HEK293 (cell line): ENCODE data around the gene ATP12A.

Experiments
- CTCF ChIA-PET: fragments of 350-600 bp; formaldehyde crosslinking; extraction: SDS; loops from one replicate; lab custom pipeline; 2021; ENCODE audit warnings: antibody characterized with exemption; lab: Yijun Ruan, JAX
- POLR2A ChIA-PET: fragments of 300-600 bp; formaldehyde crosslinking; extraction: SDS; loops from one replicate; lab custom pipeline; 2020; ENCODE audit warnings: antibody characterized with exemption, inconsistent platforms; lab: Yijun Ruan, JAX
- H3K27ac ChIP-seq: fragments of 200-500 bp; sonication (Bioruptor generic); 2 replicates; pipeline ENCODE4 v1.5.1; 2014; ENCODE audit warnings: low read depth, low read length, control low read depth, inconsistent platforms; ENCODE audit errors: extremely low read depth
- H3K36me3 ChIP-seq, 2 experiments: fragments of 200-500 bp in 1 of 2; sonication (Bioruptor generic) in 1 of 2; 1 replicate in 1 of 2; 2 replicates in 1 of 2; pipeline ENCODE4 v1.5.1; 2014 to 2017; ENCODE audit warnings: inconsistent platforms in 2 of 2, low read length in 2 of 2; ENCODE audit not compliant: control insufficient read depth in 2 of 2, insufficient read depth in 1 of 2
- H3K4me1 ChIP-seq: fragments of 200-500 bp; sonication (Bioruptor generic); 2 replicates; pipeline ENCODE4 v1.5.1; 2014; ENCODE audit warnings: mild to moderate bottlenecking, low read length, inconsistent platforms; ENCODE audit not compliant: control insufficient read depth, insufficient read depth
- H3K4me3 ChIP-seq: 2 replicates; pipeline ENCODE4 v1.5.1; 2011; ENCODE audit warnings: low read depth, mild to moderate bottlenecking, control low read depth, low read length, moderate library complexity
- H3K9me3 ChIP-seq: fragments of 200-500 bp; sonication (Bioruptor generic); 2 replicates; pipeline ENCODE4 v1.5.1; 2014; ENCODE audit warnings: low read depth, low read length, inconsistent platforms; ENCODE audit not compliant: control insufficient read depth, insufficient read depth
- MYNN ChIP-seq: fragments of 450-650 bp; formaldehyde crosslinking; IDR thresholded peaks from 2 replicates; pipeline ENCODE4 v1.5.1; 2016; ENCODE audit warnings: missing biosample characterization, missing genetic modification characterization, borderline replicate concordance
- ZBTB48 ChIP-seq: fragments of 450-650 bp; formaldehyde crosslinking; IDR thresholded peaks from 2 replicates; pipeline ENCODE4 v1.5.1; 2016; ENCODE audit warnings: missing biosample characterization, missing genetic modification characterization
- ZNF10 ChIP-seq: fragments of 450-650 bp; formaldehyde crosslinking; IDR thresholded peaks from 2 replicates; pipeline ENCODE4 v1.5.1; 2017; ENCODE audit warnings: missing biosample characterization, missing genetic modification characterization
- ZNF132 ChIP-seq: fragments of 450-650 bp; formaldehyde crosslinking; IDR thresholded peaks from 2 replicates; pipeline ENCODE4 v1.5.1; 2017; ENCODE audit warnings: missing biosample characterization, missing genetic modification characterization, borderline replicate concordance
- ZNF133 ChIP-seq: fragments of 450-650 bp; formaldehyde crosslinking; IDR thresholded peaks from 2 replicates; pipeline ENCODE4 v1.5.1; 2016; ENCODE audit warnings: missing biosample characterization, missing genetic modification characterization
- ZNF169 ChIP-seq: fragments of 450-650 bp; formaldehyde crosslinking; IDR thresholded peaks from 2 replicates; pipeline ENCODE4 v1.5.1; 2016; ENCODE audit warnings: missing biosample characterization, missing genetic modification characterization
- ZNF2 ChIP-seq: fragments of 450-650 bp; formaldehyde crosslinking; IDR thresholded peaks from 2 replicates; pipeline ENCODE4 v1.5.1; 2016; ENCODE audit warnings: missing biosample characterization, missing genetic modification characterization
- ZNF394 ChIP-seq: fragments of 450-650 bp; formaldehyde crosslinking; IDR thresholded peaks from 2 replicates; pipeline ENCODE4 v1.5.1; 2016; ENCODE audit warnings: missing biosample characterization, missing genetic modification characterization, mild to moderate bottlenecking, moderate library complexity, borderline replicate concordance
- ZNF426 ChIP-seq: fragments of 450-650 bp; formaldehyde crosslinking; IDR thresholded peaks from 2 replicates; pipeline ENCODE4 v1.5.1; 2017; ENCODE audit warnings: missing biosample characterization, missing genetic modification characterization, mild to moderate bottlenecking, inconsistent platforms, moderate library complexity
- ZNF544 ChIP-seq: fragments of 450-650 bp; formaldehyde crosslinking; IDR thresholded peaks from 2 replicates; pipeline ENCODE4 v1.5.0; 2017; ENCODE audit warnings: missing biosample characterization, missing genetic modification characterization
- ZNF843 ChIP-seq: fragments of 450-650 bp; formaldehyde crosslinking; IDR thresholded peaks from 2 replicates; pipeline ENCODE4 v1.5.1; 2016; ENCODE audit warnings: missing biosample characterization, missing genetic modification characterization
- TF ChIP-seq, protein P1 (sequence below): fragments of 450-650 bp; formaldehyde crosslinking; IDR thresholded peaks from 2 replicates; pipeline ENCODE4 v1.5.1; 2016; ENCODE audit warnings: missing biosample characterization, missing genetic modification characterization, borderline replicate concordance
- TF ChIP-seq, protein P2 (sequence below): fragments of 450-650 bp; IDR thresholded peaks from 2 replicates; pipeline ENCODE4 v1.5.1; 2018; ENCODE audit warnings: missing biosample characterization, mild to moderate bottlenecking, missing genetic modification characterization
- TF ChIP-seq, protein P3 (sequence below): fragments of 450-650 bp; formaldehyde crosslinking; IDR thresholded peaks from 2 replicates; pipeline ENCODE4 v1.5.1; 2016; ENCODE audit warnings: missing biosample characterization, missing genetic modification characterization
- TF ChIP-seq, protein P4 (sequence below): fragments of 450-650 bp; formaldehyde crosslinking; IDR thresholded peaks from 2 replicates; pipeline ENCODE4 v1.5.1; 2017; ENCODE audit warnings: missing biosample characterization, missing genetic modification characterization
- TF ChIP-seq, protein P5 (sequence below): fragments of 450-650 bp; formaldehyde crosslinking; IDR thresholded peaks from 2 replicates; pipeline ENCODE4 v1.5.1; 2016; ENCODE audit warnings: missing biosample characterization, missing genetic modification characterization
- TF ChIP-seq, protein P6 (sequence below): fragments of 450-650 bp; formaldehyde crosslinking; IDR thresholded peaks from 2 replicates; pipeline ENCODE4 v1.5.1; 2017; ENCODE audit warnings: missing biosample characterization, missing genetic modification characterization

ATP12A gene

DNA sequence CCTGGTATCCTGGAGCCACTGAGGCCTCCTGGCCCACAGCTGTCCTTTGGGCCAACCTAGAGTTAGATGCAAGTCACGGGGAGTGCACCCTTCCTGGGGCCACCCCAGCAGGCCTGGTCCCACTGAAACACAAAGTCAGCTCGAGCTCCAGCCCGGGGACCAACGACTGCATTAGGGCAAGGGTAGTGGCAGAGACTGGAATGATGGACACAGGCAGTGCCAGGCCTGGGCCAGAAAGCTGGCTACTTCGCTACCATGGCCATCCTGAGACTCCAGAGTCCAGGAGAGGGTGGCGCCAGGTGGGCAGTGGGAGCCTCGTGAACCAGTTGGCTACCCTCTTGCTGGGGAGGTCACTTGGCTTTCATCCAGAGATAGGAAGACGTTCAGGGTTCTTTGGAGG is 61.6 kb downstream of the ATP12A start (continued):
- TF ChIP-seq, protein P1, sequence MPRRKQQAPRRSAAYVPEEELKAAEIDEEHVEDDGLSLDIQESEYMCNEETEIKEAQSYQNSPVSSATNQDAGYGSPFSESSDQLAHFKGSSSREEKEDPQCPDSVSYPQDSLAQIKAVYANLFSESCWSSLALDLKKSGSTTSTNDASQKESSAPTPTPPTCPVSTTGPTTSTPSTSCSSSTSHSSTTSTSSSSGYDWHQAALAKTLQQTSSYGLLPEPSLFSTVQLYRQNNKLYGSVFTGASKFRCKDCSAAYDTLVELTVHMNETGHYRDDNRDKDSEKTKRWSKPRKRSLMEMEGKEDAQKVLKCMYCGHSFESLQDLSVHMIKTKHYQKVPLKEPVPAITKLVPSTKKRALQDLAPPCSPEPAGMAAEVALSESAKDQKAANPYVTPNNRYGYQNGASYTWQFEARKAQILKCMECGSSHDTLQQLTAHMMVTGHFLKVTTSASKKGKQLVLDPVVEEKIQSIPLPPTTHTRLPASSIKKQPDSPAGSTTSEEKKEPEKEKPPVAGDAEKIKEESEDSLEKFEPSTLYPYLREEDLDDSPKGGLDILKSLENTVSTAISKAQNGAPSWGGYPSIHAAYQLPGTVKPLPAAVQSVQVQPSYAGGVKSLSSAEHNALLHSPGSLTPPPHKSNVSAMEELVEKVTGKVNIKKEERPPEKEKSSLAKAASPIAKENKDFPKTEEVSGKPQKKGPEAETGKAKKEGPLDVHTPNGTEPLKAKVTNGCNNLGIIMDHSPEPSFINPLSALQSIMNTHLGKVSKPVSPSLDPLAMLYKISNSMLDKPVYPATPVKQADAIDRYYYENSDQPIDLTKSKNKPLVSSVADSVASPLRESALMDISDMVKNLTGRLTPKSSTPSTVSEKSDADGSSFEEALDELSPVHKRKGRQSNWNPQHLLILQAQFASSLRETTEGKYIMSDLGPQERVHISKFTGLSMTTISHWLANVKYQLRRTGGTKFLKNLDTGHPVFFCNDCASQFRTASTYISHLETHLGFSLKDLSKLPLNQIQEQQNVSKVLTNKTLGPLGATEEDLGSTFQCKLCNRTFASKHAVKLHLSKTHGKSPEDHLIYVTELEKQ = no peak
- TF ChIP-seq, protein P2, sequence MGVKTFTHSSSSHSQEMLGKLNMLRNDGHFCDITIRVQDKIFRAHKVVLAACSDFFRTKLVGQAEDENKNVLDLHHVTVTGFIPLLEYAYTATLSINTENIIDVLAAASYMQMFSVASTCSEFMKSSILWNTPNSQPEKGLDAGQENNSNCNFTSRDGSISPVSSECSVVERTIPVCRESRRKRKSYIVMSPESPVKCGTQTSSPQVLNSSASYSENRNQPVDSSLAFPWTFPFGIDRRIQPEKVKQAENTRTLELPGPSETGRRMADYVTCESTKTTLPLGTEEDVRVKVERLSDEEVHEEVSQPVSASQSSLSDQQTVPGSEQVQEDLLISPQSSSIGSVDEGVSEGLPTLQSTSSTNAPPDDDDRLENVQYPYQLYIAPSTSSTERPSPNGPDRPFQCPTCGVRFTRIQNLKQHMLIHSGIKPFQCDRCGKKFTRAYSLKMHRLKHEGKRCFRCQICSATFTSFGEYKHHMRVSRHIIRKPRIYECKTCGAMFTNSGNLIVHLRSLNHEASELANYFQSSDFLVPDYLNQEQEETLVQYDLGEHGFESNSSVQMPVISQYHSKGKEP (tag by site-specific recombination) = no peak
- TF ChIP-seq ZNF426 (tag by site-specific recombination) (no peak), ZBTB48 (tag by site-specific recombination) (no peak), ZNF132 (tag by site-specific recombination) (no peak), ZNF394 (no peak), ZNF169 (tag by site-specific recombination) (no peak), ZNF133 (tag by site-specific recombination) (no peak), ZNF10 (tag by site-specific recombination) (no peak)
- TF ChIP-seq, protein P3, sequence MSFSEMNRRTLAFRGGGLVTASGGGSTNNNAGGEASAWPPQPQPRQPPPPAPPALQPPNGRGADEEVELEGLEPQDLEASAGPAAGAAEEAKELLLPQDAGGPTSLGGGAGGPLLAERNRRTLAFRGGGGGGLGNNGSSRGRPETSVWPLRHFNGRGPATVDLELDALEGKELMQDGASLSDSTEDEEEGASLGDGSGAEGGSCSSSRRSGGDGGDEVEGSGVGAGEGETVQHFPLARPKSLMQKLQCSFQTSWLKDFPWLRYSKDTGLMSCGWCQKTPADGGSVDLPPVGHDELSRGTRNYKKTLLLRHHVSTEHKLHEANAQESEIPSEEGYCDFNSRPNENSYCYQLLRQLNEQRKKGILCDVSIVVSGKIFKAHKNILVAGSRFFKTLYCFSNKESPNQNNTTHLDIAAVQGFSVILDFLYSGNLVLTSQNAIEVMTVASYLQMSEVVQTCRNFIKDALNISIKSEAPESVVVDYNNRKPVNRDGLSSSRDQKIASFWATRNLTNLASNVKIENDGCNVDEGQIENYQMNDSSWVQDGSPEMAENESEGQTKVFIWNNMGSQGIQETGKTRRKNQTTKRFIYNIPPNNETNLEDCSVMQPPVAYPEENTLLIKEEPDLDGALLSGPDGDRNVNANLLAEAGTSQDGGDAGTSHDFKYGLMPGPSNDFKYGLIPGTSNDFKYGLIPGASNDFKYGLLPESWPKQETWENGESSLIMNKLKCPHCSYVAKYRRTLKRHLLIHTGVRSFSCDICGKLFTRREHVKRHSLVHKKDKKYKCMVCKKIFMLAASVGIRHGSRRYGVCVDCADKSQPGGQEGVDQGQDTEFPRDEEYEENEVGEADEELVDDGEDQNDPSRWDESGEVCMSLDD (tag by site-specific recombination) = no peak
- TF ChIP-seq, protein P4, sequence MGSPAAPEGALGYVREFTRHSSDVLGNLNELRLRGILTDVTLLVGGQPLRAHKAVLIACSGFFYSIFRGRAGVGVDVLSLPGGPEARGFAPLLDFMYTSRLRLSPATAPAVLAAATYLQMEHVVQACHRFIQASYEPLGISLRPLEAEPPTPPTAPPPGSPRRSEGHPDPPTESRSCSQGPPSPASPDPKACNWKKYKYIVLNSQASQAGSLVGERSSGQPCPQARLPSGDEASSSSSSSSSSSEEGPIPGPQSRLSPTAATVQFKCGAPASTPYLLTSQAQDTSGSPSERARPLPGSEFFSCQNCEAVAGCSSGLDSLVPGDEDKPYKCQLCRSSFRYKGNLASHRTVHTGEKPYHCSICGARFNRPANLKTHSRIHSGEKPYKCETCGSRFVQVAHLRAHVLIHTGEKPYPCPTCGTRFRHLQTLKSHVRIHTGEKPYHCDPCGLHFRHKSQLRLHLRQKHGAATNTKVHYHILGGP = no peak
- TF ChIP-seq, protein P5, sequence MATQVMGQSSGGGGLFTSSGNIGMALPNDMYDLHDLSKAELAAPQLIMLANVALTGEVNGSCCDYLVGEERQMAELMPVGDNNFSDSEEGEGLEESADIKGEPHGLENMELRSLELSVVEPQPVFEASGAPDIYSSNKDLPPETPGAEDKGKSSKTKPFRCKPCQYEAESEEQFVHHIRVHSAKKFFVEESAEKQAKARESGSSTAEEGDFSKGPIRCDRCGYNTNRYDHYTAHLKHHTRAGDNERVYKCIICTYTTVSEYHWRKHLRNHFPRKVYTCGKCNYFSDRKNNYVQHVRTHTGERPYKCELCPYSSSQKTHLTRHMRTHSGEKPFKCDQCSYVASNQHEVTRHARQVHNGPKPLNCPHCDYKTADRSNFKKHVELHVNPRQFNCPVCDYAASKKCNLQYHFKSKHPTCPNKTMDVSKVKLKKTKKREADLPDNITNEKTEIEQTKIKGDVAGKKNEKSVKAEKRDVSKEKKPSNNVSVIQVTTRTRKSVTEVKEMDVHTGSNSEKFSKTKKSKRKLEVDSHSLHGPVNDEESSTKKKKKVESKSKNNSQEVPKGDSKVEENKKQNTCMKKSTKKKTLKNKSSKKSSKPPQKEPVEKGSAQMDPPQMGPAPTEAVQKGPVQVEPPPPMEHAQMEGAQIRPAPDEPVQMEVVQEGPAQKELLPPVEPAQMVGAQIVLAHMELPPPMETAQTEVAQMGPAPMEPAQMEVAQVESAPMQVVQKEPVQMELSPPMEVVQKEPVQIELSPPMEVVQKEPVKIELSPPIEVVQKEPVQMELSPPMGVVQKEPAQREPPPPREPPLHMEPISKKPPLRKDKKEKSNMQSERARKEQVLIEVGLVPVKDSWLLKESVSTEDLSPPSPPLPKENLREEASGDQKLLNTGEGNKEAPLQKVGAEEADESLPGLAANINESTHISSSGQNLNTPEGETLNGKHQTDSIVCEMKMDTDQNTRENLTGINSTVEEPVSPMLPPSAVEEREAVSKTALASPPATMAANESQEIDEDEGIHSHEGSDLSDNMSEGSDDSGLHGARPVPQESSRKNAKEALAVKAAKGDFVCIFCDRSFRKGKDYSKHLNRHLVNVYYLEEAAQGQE (tag by site-specific recombination) = no peak

DNA sequence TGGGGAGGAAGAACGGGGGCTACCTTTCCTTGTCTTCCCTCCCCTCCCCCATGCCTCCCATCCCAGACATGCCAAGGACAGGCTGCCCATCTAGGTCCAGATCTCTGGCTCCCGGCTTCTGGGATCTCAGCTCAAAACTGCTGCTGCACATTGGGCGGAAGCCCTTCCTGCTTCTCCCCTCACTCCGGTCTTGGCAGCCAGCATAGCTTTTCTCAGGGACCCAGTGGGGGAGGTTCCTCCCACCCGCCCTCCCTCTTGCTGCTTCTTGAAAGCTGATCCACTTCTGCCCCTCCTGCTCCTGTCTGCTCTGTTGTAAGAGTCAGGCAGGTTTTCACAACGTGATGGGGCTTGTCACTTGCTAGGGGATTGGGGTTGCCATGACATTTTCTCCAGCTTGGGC is 62.1 kb downstream of the ATP12A start:
- TF ChIP-seq MYNN (tag by site-specific recombination) (0 out of 2 replicates have a peak, but pooled peaks have one; percentile 44), ZNF2 (no peak), ZNF544 (no peak), ZNF843 (tag by site-specific recombination) (no peak)
- TF ChIP-seq, protein P6, sequence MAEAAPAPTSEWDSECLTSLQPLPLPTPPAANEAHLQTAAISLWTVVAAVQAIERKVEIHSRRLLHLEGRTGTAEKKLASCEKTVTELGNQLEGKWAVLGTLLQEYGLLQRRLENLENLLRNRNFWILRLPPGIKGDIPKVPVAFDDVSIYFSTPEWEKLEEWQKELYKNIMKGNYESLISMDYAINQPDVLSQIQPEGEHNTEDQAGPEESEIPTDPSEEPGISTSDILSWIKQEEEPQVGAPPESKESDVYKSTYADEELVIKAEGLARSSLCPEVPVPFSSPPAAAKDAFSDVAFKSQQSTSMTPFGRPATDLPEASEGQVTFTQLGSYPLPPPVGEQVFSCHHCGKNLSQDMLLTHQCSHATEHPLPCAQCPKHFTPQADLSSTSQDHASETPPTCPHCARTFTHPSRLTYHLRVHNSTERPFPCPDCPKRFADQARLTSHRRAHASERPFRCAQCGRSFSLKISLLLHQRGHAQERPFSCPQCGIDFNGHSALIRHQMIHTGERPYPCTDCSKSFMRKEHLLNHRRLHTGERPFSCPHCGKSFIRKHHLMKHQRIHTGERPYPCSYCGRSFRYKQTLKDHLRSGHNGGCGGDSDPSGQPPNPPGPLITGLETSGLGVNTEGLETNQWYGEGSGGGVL (tag by site-specific recombination) = peak; percentile 25; the same call in 1 of the 2 replicates
- Histone ChIP-seq H3K27ac (no peak overlapping the region), H3K4me3 (no peak overlapping the region), H3K9me3 (no peaks in the 10 kb centered on the region), H3K4me1 (no peaks in the 10 kb centered on the region), H3K36me3 (no peaks in the 10 kb centered on the region)
- POLR2A ChIA-PET = interaction anchor here (0.6 kb wide), 1 partner anchor 30 kb away, joined by 6 read pairs; no protein-coding TSS in a partner anchor
- CTCF ChIA-PET = interaction anchor here (1.1 kb wide), 1 partner anchor 48 kb away, joined by 4 read pairs; no protein-coding TSS in a partner anchor
